Spleen (tissue), 11 donors: Measurements from ENCODE around the gene NFIX. TPM values are rescaled to one million over a fixed set of nuclear protein-coding genes. Genes with fewer than 3 reads are reported as not detected.

Experiments
- DNase-seq: peaks from one replicate; pipeline ENCODE4 v3.0.0-alpha.2; 2020
- H3K27ac ChIP-seq, 8 donors: fragments of 200-600 bp; sonication (generic) in 7 of 8; 1 replicate in 4 of 8; 2 replicates in 4 of 8; pipeline versions ENCODE4 v1.5.0 to v1.8.0; 2016 to 2021; ENCODE audit warnings: inconsistent platforms in 4 of 8, mild to moderate bottlenecking in 4 of 8, moderate library complexity in 1 of 8
- H3K27me3 ChIP-seq, 7 donors: fragments of 200-600 bp; sonication (generic) in 6 of 7; replicated peaks in 1 of 7; 1 replicate in 4 of 7; 2 replicates in 3 of 7; pipeline versions ENCODE4 v1.5.0 to v1.8.0; 2016 to 2021; ENCODE audit warnings: inconsistent platforms in 3 of 7, mild to moderate bottlenecking in 1 of 7
- H3K36me3 ChIP-seq, 6 donors: fragments of 200-600 bp; sonication (generic) in 5 of 6; 1 replicate in 4 of 6; 2 replicates in 2 of 6; pipeline versions ENCODE4 v1.5.0 to v1.8.0; 2016 to 2021; ENCODE audit warnings: inconsistent platforms in 2 of 6
- H3K4me1 ChIP-seq, 6 donors: fragments of 200-600 bp; sonication (generic) in 5 of 6; 1 replicate in 3 of 6; 2 replicates in 3 of 6; pipeline versions ENCODE4 v1.5.0 to v1.8.0; 2016 to 2021; ENCODE audit warnings: inconsistent platforms in 3 of 6
- H3K4me3 ChIP-seq, 8 donors: fragments of 200-600 bp; sonication (generic) in 7 of 8; 1 replicate in 4 of 8; 2 replicates in 4 of 8; pipeline versions ENCODE4 v1.5.0 to v1.8.0; 2016 to 2021; ENCODE audit warnings: inconsistent platforms in 4 of 8, mild to moderate bottlenecking in 4 of 8, moderate library complexity in 2 of 8
- H3K9me3 ChIP-seq, 8 donors: fragments of 200-600 bp; sonication (generic) in 7 of 8; 1 replicate in 4 of 8; 2 replicates in 4 of 8; pipeline versions ENCODE4 v1.5.0 to v1.8.0; 2016 to 2021; ENCODE audit warnings: inconsistent platforms in 4 of 8
- CTCF ChIP-seq, 11 experiments: fragments of 200-600 bp in 7 of 11; fragments of 450-650 bp in 4 of 11; sonication (generic) in 4 of 11; IDR thresholded peaks in 8 of 11; conservative IDR thresholded peaks in 3 of 11; 1 replicate in 7 of 11; 2 replicates in 4 of 11; pipeline versions ENCODE4 v1.4.0 to v1.8.0; 2016 to 2021; ENCODE audit warnings: antibody characterized with exemption in 11 of 11, inconsistent platforms in 4 of 11, mild to moderate bottlenecking in 1 of 11
- POLR2A ChIP-seq, 3 donors: fragments of 450-650 bp; IDR thresholded peaks; one replicate each; pipeline ENCODE4 v1.5.1; 2017; ENCODE audit warnings: antibody characterized with exemption in 3 of 3, mild to moderate bottlenecking in 1 of 3
- POLR2AphosphoS5 ChIP-seq, 3 donors: sonication (generic); formaldehyde crosslinking; IDR thresholded peaks; one replicate each; pipeline ENCODE4 v1.5.1; 2017; ENCODE audit warnings: antibody characterized with exemption in 3 of 3
- WGBS, 5 donors: extraction: QIAGEN DNeasy Blood & Tissue Kit in 3 of 5; methylation state at CpG; one replicate each; pipeline versions ENCODE4 v1.1.5 to v1.1.7; 2013 to 2018; 5-methylcytosine and 5-hydroxymethylcytosine counted together
- intact Hi-C: fragments of 100-400 bp; cut with DNase I; formaldehyde crosslinking; loops from one replicate; pipeline ENCODE4 v1.15.0; 2023; ENCODE audit warnings: low total_unique reads
- polyA plus RNA-seq, 3 donors: library from polyadenylated mRNA; stranded (reverse); fragments of 200-250 nt; gene quantifications; one replicate each; pipeline ENCODE4 v1.2.1, GENCODE V29; 2013
- total RNA-seq, 7 donors: library from RNA; depleted of rRNA in 3 of 7; stranded (reverse); fragments of >200 nt in 3 of 7; fragmentation: NEBNext Ultra II Directional in 4 of 7; extraction: Animal tissue kit (Norgen Biotek cat#: 25700) in 4 of 7; gene quantifications; one replicate each; pipeline versions ENCODE4 v1.1.0 to v1.2.1, GENCODE V29; 2016 to 2021
- donor health status: healthy with polysubstance abuse.
- donor health status: DM: no; HTN: no; CAD: no; lungs with moderate emphysema.
- donor health status: DM: no; HTN: no; CAD: no.
- donor health status: Bipolar disorder and iron deficiency.
- donor health status: healthy.
- donor health status: DM: no; HTN: no; CAD: no.
- donor health status: DM: yes; HTN: yes; CAD: no.

The NFIX gene
- total and polyA plus RNA-seq, 10 donors: 1.1 to 41.4 (median 17.5) TPM

- TF ChIP-seq POLR2A (IDR thresholded peaks at IDR 0.05): no peak
- no peak for TF ChIP-seq POLR2AphosphoS5 (IDR thresholded peaks at IDR 0.05)
- no peak for TF ChIP-seq CTCF (IDR thresholded peaks at IDR 0.05 in 8 of 11, conservative IDR thresholded peaks at IDR 0.05 in 3 of 11)
- H3K27ac ChIP-seq: peak overlapping the region in 3 of 8 donors; percentile 35 to 52 (median 41)
- no peak for DNase-seq
- H3K4me3 ChIP-seq: peak overlapping the region in 7 of 8 donors; percentile 15 to 64 (median 38)
- H3K36me3 ChIP-seq: no peaks in the 10 kb centered on the region
- H3K4me1 ChIP-seq: peaks cover 17 to 89% (median 60%) of the 10 kb centered on the region in 6 donors
- WGBS, 5 donors: 20 to 30% (median 25%) methylated on average over 20 of the region's 20 CpGs
- H3K9me3 ChIP-seq: no peaks in the 10 kb centered on the region
- intact Hi-C loops: no loop called here
- H3K27me3 ChIP-seq: peaks cover 0 to 83% (median 50%) of the 10 kb centered on the region in 7 donors
Measured at GRCh38 chr19:13013649-13014048, 18.4 kb downstream of the NFIX start.

- 31 to 38% (median 34%) methylated on average over 34 to 35 of the region's 35 CpGs for WGBS, 5 donors
- peak overlapping the region in 5 of 8 donors; percentile 15 to 64 (median 38) for H3K4me3 ChIP-seq
- H3K27ac ChIP-seq: peak overlapping the region in 2 of 8 donors; percentile 26 to 27
- peaks cover 0 to 77% (median 50%) of the 10 kb centered on the region in 7 donors for H3K27me3 ChIP-seq
- intact Hi-C loops: no loop called here
- H3K36me3 ChIP-seq: no peaks in the 10 kb centered on the region
- no peaks in the 10 kb centered on the region for H3K9me3 ChIP-seq
- no peak for DNase-seq
- H3K4me1 ChIP-seq: peaks cover 17 to 94% (median 63%) of the 10 kb centered on the region in 6 donors
- TF ChIP-seq CTCF (IDR thresholded peaks at IDR 0.05 in 8 of 11, conservative IDR thresholded peaks at IDR 0.05 in 3 of 11) (no peak), POLR2AphosphoS5 (IDR thresholded peaks at IDR 0.05) (no peak), POLR2A (IDR thresholded peaks at IDR 0.05) (no peak)
Measured at GRCh38 chr19:13014101-13014920, 19.0 kb downstream of the NFIX start.

GRCh38 chr19:13014921-13015280, 19.6 kb downstream of the NFIX start:
- TF ChIP-seq CTCF (IDR thresholded peaks at IDR 0.05 in 8 of 11, conservative IDR thresholded peaks at IDR 0.05 in 3 of 11): no peak
- TF ChIP-seq POLR2AphosphoS5 (IDR thresholded peaks at IDR 0.05): no peak
- TF ChIP-seq POLR2A (IDR thresholded peaks at IDR 0.05): no peak
- DNase-seq: no peak
- peaks cover 0 to 71% (median 45%) of the 10 kb centered on the region in 7 donors for H3K27me3 ChIP-seq
- intact Hi-C loops: no loop called here
- H3K36me3 ChIP-seq: no peaks in the 10 kb centered on the region
- H3K4me1 ChIP-seq: peaks cover 17 to 94% (median 64%) of the 10 kb centered on the region in 6 donors
- H3K27ac ChIP-seq: peak overlapping the region in 1 of 8 donors; percentile 26
- 86 to 99% (median 91%) methylated on average over 4 of the region's 4 CpGs for WGBS, 5 donors
- no peak overlapping the region for H3K4me3 ChIP-seq
- no peaks in the 10 kb centered on the region for H3K9me3 ChIP-seq
